Activated B cell treated with CpG ODN at 0.5 μM for 24 hours (primary cell): ENCODE data around the gene VPS13D. TPM values are rescaled to one million over a fixed set of nuclear protein-coding genes. Genes with fewer than 3 reads are reported as not detected.

Source experiments
- ATAC-seq: fragments of 200-7000 bp; cut with Tn5 transposase; one replicate; pipeline ENCODE4 v1.10.0; 2021; ENCODE audit warnings: low read depth, mild to moderate bottlenecking, moderate library complexity
- CTCF ChIA-PET: fragments of 350-600 bp; sonication (Branson Sonifier 250); formaldehyde crosslinking; loops from one replicate; lab custom pipeline; 2021; ENCODE audit warnings: antibody characterized with exemption; lab: Charles Lee
- POLR2A ChIA-PET: fragments of 350-600 bp; sonication (Branson Sonifier 250); formaldehyde crosslinking; loops from one replicate; lab custom pipeline; 2021; ENCODE audit warnings: antibody characterized with exemption; lab: Charles Lee
- DNase-seq: peaks from one replicate; pipeline ENCODE4 v3.0.0; 2022
- H3K27ac Mint-ChIP-seq: one replicate; pipeline ENCODE4 v1.8.0; 2020; ENCODE audit warnings: mixed read lengths
- H3K27me3 Mint-ChIP-seq: one replicate; pipeline ENCODE4 v1.8.0; 2021; ENCODE audit warnings: mixed read lengths
- H3K36me3 Mint-ChIP-seq: one replicate; pipeline ENCODE4 v1.8.0; 2021; ENCODE audit warnings: low read depth, mixed read lengths
- H3K4me1 Mint-ChIP-seq: one replicate; pipeline ENCODE4 v1.8.0; 2021; ENCODE audit warnings: mixed read lengths
- H3K4me3 Mint-ChIP-seq: one replicate; pipeline ENCODE4 v1.8.0; 2020; ENCODE audit warnings: mild to moderate bottlenecking, mixed read lengths
- H3K9me3 Mint-ChIP-seq: one replicate; pipeline ENCODE4 v1.8.0; 2020; ENCODE audit warnings: mixed read lengths
- intact Hi-C: fragments of 100-400 bp; cut with micrococcal nuclease; formaldehyde crosslinking; loops from one replicate; pipeline ENCODE4 v1.15.1; 2024
- total RNA-seq: library from RNA; stranded (reverse); gene quantifications from 2 replicates; pipeline ENCODE4 v1.2.3, GENCODE V29; 2022
- TF ChIP-seq, protein P1 (sequence below): fragments of 200-600 bp; IDR thresholded peaks from one replicate; pipeline ENCODE4 v1.8.0; 2022; ENCODE audit warnings: antibody characterized with exemption, mild to moderate bottlenecking

Gene VPS13D
- total RNA-seq, 1 donor from 2014 or later, result 64.5 TPM

DNA sequence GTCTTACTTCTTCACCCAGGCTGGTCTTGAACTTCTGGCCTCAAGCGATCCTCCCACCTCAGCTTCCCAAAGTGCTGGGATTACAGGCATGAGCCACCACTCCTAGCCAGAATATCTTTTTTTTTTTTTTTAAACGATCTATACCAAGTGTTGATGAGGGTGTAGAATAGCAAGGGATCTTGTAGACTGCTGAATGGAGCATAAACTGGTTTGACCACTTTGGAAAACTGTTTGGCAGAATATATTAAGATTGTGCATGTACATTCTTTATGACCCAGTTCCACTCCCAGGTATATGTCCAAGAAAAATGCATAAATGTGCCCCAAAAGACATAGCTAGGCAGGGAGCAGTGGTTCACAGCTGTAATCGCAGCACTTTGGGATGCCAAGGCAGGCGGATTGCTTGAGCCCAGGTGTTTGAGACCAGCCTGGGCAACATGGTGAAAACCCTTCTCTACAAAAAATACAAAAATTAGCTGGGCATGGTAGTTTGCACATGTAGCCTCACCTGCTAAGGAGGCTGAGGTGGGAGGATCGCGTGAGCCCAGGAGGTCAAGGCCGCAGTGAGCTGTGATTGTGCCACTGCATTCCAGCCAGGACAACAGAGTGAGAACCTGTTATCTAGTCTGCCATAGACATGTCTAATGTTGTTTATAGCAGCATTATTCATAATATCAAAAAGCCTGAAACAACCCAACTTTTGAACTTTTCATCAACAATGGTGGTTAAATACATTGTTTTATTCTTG lies 184.0 kb downstream of the VPS13D start:
- H3K4me3 Mint-ChIP-seq, result no peak overlapping the region

DNA sequence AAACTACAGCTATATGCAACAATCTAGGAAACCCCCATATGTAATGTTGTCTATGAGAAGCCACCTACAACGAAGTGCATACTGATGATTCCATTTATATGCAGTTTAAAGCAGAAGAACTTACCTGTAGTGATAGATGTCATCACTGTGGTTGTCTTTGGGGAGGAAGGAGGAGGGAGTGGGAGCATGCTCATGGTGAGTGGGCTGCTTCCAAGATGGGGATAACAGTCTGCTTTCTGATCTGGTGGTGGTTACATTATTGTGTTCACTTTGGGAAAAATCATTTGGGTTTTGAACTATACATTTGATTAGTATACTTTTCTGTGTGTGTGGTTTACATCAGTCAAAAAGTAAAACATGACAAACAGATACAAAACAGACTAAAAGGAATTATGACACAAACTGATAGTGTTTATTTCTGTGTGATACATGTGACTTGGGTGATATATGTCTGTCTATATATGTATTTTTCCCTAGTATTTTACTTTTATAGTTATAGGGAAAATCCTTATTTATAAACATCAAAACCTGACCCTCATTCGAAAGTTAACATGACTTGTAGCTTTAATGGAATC lies 184.7 kb downstream of the VPS13D start:
- POLR2A ChIA-PET, result interaction anchor here (0.7 kb wide), 1 partner anchor 173 kb away, joined by 3 read pairs; no protein-coding TSS in a partner anchor
- CTCF ChIA-PET, result no interaction called here

More for the DNA sequence above, 184.0 kb downstream of the VPS13D start:
- POLR2A ChIA-PET, result no interaction called here
- intact Hi-C loops, result no loop called here
- ATAC-seq, result no peak
- Mint-ChIP-seq H3K4me1 (peaks cover 9% of the 10 kb centered on the region), H3K27me3 (no peaks in the 10 kb centered on the region), H3K27ac (no peak overlapping the region), H3K36me3 (peaks cover 84% of the 10 kb centered on the region), H3K9me3 (peaks cover 8% of the 10 kb centered on the region)
- DNase-seq, result no peak
- TF ChIP-seq, protein P1, sequence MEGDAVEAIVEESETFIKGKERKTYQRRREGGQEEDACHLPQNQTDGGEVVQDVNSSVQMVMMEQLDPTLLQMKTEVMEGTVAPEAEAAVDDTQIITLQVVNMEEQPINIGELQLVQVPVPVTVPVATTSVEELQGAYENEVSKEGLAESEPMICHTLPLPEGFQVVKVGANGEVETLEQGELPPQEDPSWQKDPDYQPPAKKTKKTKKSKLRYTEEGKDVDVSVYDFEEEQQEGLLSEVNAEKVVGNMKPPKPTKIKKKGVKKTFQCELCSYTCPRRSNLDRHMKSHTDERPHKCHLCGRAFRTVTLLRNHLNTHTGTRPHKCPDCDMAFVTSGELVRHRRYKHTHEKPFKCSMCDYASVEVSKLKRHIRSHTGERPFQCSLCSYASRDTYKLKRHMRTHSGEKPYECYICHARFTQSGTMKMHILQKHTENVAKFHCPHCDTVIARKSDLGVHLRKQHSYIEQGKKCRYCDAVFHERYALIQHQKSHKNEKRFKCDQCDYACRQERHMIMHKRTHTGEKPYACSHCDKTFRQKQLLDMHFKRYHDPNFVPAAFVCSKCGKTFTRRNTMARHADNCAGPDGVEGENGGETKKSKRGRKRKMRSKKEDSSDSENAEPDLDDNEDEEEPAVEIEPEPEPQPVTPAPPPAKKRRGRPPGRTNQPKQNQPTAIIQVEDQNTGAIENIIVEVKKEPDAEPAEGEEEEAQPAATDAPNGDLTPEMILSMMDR, result no peak
- CTCF ChIA-PET, result no interaction called here

DNA sequence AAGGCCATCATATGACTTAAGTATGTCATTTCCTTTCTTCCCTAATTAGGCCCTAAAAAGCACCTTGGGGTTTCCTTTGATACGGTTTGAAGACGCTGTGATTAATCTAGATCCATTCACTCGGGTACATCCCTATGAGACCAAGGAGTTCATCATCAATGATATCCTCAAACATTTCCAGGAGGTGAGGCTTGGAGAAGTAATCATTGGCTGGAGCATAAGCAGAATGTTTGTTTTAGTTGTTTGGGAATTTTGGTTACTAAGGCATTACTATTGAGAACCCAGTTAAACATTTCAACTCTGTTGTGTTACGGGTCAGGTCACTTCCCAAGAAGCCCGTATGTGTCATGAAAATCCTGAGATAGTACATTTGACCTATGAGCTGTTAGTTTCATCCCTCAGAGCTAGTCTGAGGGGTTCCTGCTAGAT lies 185.2 kb downstream of the VPS13D start:
- intact Hi-C loops, result no loop called here
- Mint-ChIP-seq H3K36me3 (peaks cover 82% of the 10 kb centered on the region), H3K4me3 (no peak overlapping the region), H3K27ac (no peak overlapping the region), H3K9me3 (peaks cover 3% of the 10 kb centered on the region), H3K27me3 (no peaks in the 10 kb centered on the region), H3K4me1 (peaks cover 9% of the 10 kb centered on the region)
- no peak for DNase-seq
- POLR2A ChIA-PET, result interaction anchor here (0.7 kb wide), 1 partner anchor 172 kb away, joined by 3 read pairs; no protein-coding TSS in a partner anchor
- CTCF ChIA-PET, result no interaction called here
- no peak for ATAC-seq
- TF ChIP-seq, protein P1, result no peak

More for the DNA sequence above, 184.7 kb downstream of the VPS13D start:
- intact Hi-C loops, result no loop called here
- Mint-ChIP-seq H3K9me3 (peaks cover 8% of the 10 kb centered on the region), H3K4me3 (no peak overlapping the region), H3K27me3 (no peaks in the 10 kb centered on the region), H3K27ac (no peak overlapping the region), H3K4me1 (peaks cover 9% of the 10 kb centered on the region), H3K36me3 (peaks cover 84% of the 10 kb centered on the region)
- no peak for ATAC-seq
- DNase-seq, result no peak
- TF ChIP-seq, protein P1, result no peak

DNA sequence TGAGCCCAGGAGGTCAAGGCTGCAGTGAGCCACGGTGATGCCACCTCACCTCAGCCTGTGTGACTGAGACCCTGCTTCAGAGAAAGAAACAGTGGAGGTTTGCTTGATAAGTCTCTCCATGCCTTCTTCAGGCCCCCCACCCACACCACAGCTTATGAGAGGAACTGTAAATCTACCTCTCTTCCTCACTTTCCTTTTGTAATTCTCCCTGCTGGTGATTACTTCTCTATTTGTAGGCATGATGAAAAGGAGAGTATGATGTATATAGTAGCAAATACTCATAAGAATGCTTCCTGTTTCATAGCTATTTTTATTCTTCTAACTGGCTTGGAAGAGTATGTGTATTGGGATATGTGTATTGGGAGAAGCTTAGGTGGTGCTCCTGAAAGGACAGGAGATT lies 186.3 kb downstream of the VPS13D start:
- CTCF ChIA-PET, result interaction anchor here (1.2 kb wide), 1 partner anchor 8 kb away, joined by 4 read pairs; no protein-coding TSS in a partner anchor
- peaks cover 9% of the 10 kb centered on the region for H3K4me1 Mint-ChIP-seq
- no peak overlapping the region for H3K4me3 Mint-ChIP-seq
- H3K27ac Mint-ChIP-seq, result no peak overlapping the region
- intact Hi-C loops, result no loop called here
- no peak for ATAC-seq
- TF ChIP-seq, protein P1, result no peak
- no peaks in the 10 kb centered on the region for H3K27me3 Mint-ChIP-seq
- POLR2A ChIA-PET, result interaction anchor here (0.6 kb wide), 1 partner anchor 43 kb away, joined by 4 read pairs; no protein-coding TSS in a partner anchor
- no peak for DNase-seq
- H3K36me3 Mint-ChIP-seq, result peaks cover 80% of the 10 kb centered on the region
- no peaks in the 10 kb centered on the region for H3K9me3 Mint-ChIP-seq

DNA sequence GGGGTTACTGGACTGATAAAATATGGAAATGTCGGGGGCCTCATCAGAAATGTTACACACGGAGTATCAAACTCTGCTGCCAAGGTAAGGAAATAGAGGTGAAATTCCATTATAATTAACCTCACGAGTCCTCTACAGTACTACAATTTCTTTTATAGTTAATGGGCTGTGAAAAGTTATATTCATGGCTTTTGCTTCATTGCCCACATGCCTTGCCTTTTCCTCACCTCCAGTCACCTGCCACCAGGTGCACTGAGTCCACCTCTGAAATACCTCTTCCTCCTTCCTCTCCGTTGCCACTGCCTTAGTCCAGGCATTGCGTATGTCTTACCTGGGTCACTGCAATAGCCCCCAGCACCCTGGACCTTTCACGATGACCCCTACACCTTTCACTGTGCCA lies 186.9 kb downstream of the VPS13D start:
- intact Hi-C loops, result no loop called here
- peaks cover 9% of the 10 kb centered on the region for H3K4me1 Mint-ChIP-seq
- H3K27me3 Mint-ChIP-seq, result no peaks in the 10 kb centered on the region
- no peak overlapping the region for H3K27ac Mint-ChIP-seq
- H3K4me3 Mint-ChIP-seq, result no peak overlapping the region
- POLR2A ChIA-PET, result no interaction called here
- CTCF ChIA-PET, result interaction anchor here (1.2 kb wide), 1 partner anchor 9 kb away, joined by 4 read pairs; no protein-coding TSS in a partner anchor
- TF ChIP-seq, protein P1, result no peak
- DNase-seq (no peak), ATAC-seq (no peak)
- no peaks in the 10 kb centered on the region for H3K9me3 Mint-ChIP-seq
- peaks cover 80% of the 10 kb centered on the region for H3K36me3 Mint-ChIP-seq
